WTC11 (cell line): ENCODE measurements around the gene MFAP3L. TPM values are rescaled to one million over a fixed set of nuclear protein-coding genes. Genes with fewer than 3 reads are reported as not detected.

Experiments used
- ATAC-seq: fragments of 200-7000 bp; cut with Tn5 transposase; 2 replicates; pipeline ENCODE4 v1.10.0; 2021; ENCODE audit warnings: mild to moderate bottlenecking, moderate library complexity
- CTCF ChIA-PET: fragments of 300-600 bp; sonication (Branson Sonifier 250); formaldehyde crosslinking; loops from one replicate; lab custom pipeline; 2021; ENCODE audit warnings: antibody characterized with exemption; lab: Charles Lee
- POLR2A ChIA-PET: fragments of 350-600 bp; sonication (Branson Sonifier 250); formaldehyde crosslinking; loops from one replicate; lab custom pipeline; 2021; ENCODE audit warnings: antibody characterized with exemption; lab: Charles Lee
- DNase-seq: peaks from one replicate; pipeline ENCODE4 v3.0.0; 2021; ENCODE audit warnings: low spot score
- H3K27ac Mint-ChIP-seq: 2 replicates; pipeline ENCODE4 v1.8.0; 2021; ENCODE audit warnings: mixed read lengths
- H3K27me3 Mint-ChIP-seq: 2 replicates; pipeline ENCODE4 v1.8.0; 2021; ENCODE audit warnings: low read depth, mild to moderate bottlenecking, moderate library complexity, mixed read lengths
- H3K36me3 Mint-ChIP-seq: 2 replicates; pipeline ENCODE4 v1.8.0; 2021; ENCODE audit warnings: mixed read lengths
- H3K4me1 Mint-ChIP-seq: 2 replicates; pipeline ENCODE4 v1.8.0; 2022; ENCODE audit warnings: mixed read lengths
- H3K4me3 Mint-ChIP-seq: 2 replicates; pipeline ENCODE4 v1.8.0; 2021; ENCODE audit warnings: mild to moderate bottlenecking, moderate library complexity, mixed read lengths
- H3K9me3 Mint-ChIP-seq: 2 replicates; pipeline ENCODE4 v1.8.0; 2021; ENCODE audit warnings: mixed read lengths
- AR ChIP-seq: fragments of 250-450 bp; sonication (Bioruptor Pico); IDR thresholded peaks from 2 replicates; pipeline ENCODE4 v1.9.0; 2021; ENCODE audit warnings: mild to moderate bottlenecking
- ARID4B ChIP-seq: sonication (generic); formaldehyde crosslinking; IDR thresholded peaks from 2 replicates; pipeline ENCODE4 v1.8.0; 2023; ENCODE audit warnings: missing genetic modification reagents, mild to moderate bottlenecking, borderline replicate concordance
- ATF2 ChIP-seq: sonication (generic); formaldehyde crosslinking; IDR thresholded peaks from 2 replicates; pipeline ENCODE4 v1.8.1; 2022; ENCODE audit warnings: low read depth, missing genetic modification reagents, borderline replicate concordance
- EMX1 ChIP-seq: fragments of 250-450 bp; sonication (Bioruptor Pico); IDR thresholded peaks from 2 replicates; pipeline ENCODE4 v1.8.0; 2021; ENCODE audit warnings: mild to moderate bottlenecking
- MLX ChIP-seq: sonication (generic); formaldehyde crosslinking; IDR thresholded peaks from 2 replicates; pipeline ENCODE4 v1.8.1; 2023; ENCODE audit warnings: mild to moderate bottlenecking, missing genetic modification reagents, moderate library complexity
- NR1H2 ChIP-seq: sonication (generic); formaldehyde crosslinking; IDR thresholded peaks from 2 replicates; pipeline ENCODE4 v1.9.0; 2021; ENCODE audit warnings: mild to moderate bottlenecking, moderate library complexity, missing genetic modification reagents
- NR3C1 ChIP-seq: sonication (generic); formaldehyde crosslinking; conservative IDR thresholded peaks from 2 replicates; pipeline ENCODE4 v1.8.1; 2023; ENCODE audit warnings: low read depth, mild to moderate bottlenecking, missing genetic modification reagents
- PREB ChIP-seq: sonication (generic); formaldehyde crosslinking; IDR thresholded peaks from 2 replicates; pipeline ENCODE4 v1.8.1; 2022; ENCODE audit warnings: mild to moderate bottlenecking, missing genetic modification reagents, moderate library complexity, borderline replicate concordance
- SMAD3 ChIP-seq: sonication (generic); formaldehyde crosslinking; IDR thresholded peaks from 2 replicates; pipeline ENCODE4 v1.8.0; 2022; ENCODE audit warnings: missing genetic modification reagents, mild to moderate bottlenecking, borderline replicate concordance
- SMAD4 ChIP-seq: sonication (generic); formaldehyde crosslinking; IDR thresholded peaks from 2 replicates; pipeline ENCODE4 v1.8.0; 2022; ENCODE audit warnings: mild to moderate bottlenecking, missing genetic modification reagents
- SOX15 ChIP-seq: fragments of 250-450 bp; sonication (Bioruptor Pico); IDR thresholded peaks from 2 replicates; pipeline ENCODE4 v1.9.0; 2021; ENCODE audit warnings: mild to moderate bottlenecking
- SP1 ChIP-seq: sonication (generic); formaldehyde crosslinking; conservative IDR thresholded peaks from 2 replicates; pipeline ENCODE4 v1.8.1; 2022; ENCODE audit warnings: missing genetic modification reagents
- USF1 ChIP-seq: sonication (generic); formaldehyde crosslinking; IDR thresholded peaks from 2 replicates; pipeline ENCODE4 v1.8.0; 2022; ENCODE audit warnings: mild to moderate bottlenecking, missing genetic modification reagents
- ZBTB43 ChIP-seq: sonication (generic); formaldehyde crosslinking; IDR thresholded peaks from 2 replicates; pipeline ENCODE4 v1.8.1; 2023; ENCODE audit warnings: mild to moderate bottlenecking, missing genetic modification reagents
- ZMAT4 ChIP-seq: fragments of 250-450 bp; sonication (Bioruptor Pico); IDR thresholded peaks from 2 replicates; pipeline ENCODE4 v1.9.0; 2021; ENCODE audit warnings: mild to moderate bottlenecking
- ZNF121 ChIP-seq: sonication (generic); formaldehyde crosslinking; IDR thresholded peaks from 2 replicates; pipeline ENCODE4 v1.8.0; 2023; ENCODE audit warnings: missing genetic modification reagents
- ZNF232 ChIP-seq: sonication (generic); formaldehyde crosslinking; IDR thresholded peaks from 2 replicates; pipeline ENCODE4 v1.8.0; 2022; ENCODE audit warnings: mild to moderate bottlenecking, missing genetic modification reagents
- ZNF317 ChIP-seq: sonication (generic); formaldehyde crosslinking; IDR thresholded peaks from 2 replicates; pipeline ENCODE4 v1.8.1; 2023; ENCODE audit warnings: low read depth, mild to moderate bottlenecking, moderate library complexity, missing genetic modification reagents, borderline replicate concordance
- ZNF396 ChIP-seq: fragments of 250-450 bp; sonication (Bioruptor Pico); IDR thresholded peaks from 2 replicates; pipeline ENCODE4 v1.8.0; 2021; ENCODE audit warnings: mild to moderate bottlenecking, moderate library complexity, borderline replicate concordance
- ZNF423 ChIP-seq: fragments of 250-450 bp; sonication (Bioruptor Pico); IDR thresholded peaks from 2 replicates; pipeline ENCODE4 v2.1.2; 2022; ENCODE audit warnings: mild to moderate bottlenecking, moderate library complexity
- total RNA-seq: library from RNA; stranded (reverse); gene quantifications from 3 replicates; pipeline ENCODE4 v1.2.3, GENCODE V29; 2021

MFAP3L gene
- total RNA-seq, 1 experiment from 2014 or later = 31.3 TPM

GRCh38 chr4:170059421-170059820 lies 33.2 kb upstream of the MFAP3L start (continued):
- no peak for TF ChIP-seq ZBTB43 (CRISPR knock-in tag)
- no peak for TF ChIP-seq PREB (CRISPR knock-in tag)
- no peak for TF ChIP-seq ZNF396 (CRISPR knock-in tag)
- TF ChIP-seq NR3C1 (CRISPR knock-in tag) = no peak
- TF ChIP-seq ZNF121 (CRISPR knock-in tag) = no peak
- TF ChIP-seq ZNF232 (CRISPR knock-in tag) = no peak
- TF ChIP-seq, all 79 proteins: peak for 0

GRCh38 chr4:170058826-170059225 lies 32.6 kb upstream of the MFAP3L start:
- ATAC-seq (no peak), DNase-seq (no peak)
- Mint-ChIP-seq H3K4me3 (no peak overlapping the region), H3K36me3 (peaks cover 10% of the 10 kb centered on the region), H3K27me3 (no peaks in the 10 kb centered on the region), H3K9me3 (no peaks in the 10 kb centered on the region), H3K27ac (no peak overlapping the region), H3K4me1 (peaks cover 15% of the 10 kb centered on the region)
- POLR2A ChIA-PET = no interaction called here
- TF ChIP-seq ZNF396 (CRISPR knock-in tag) = no peak
- no peak for TF ChIP-seq USF1 (CRISPR knock-in tag)
- CTCF ChIA-PET = no interaction called here

GRCh38 chr4:170057866-170058265 lies 31.7 kb upstream of the MFAP3L start:
- H3K36me3 Mint-ChIP-seq = peaks cover 7% of the 10 kb centered on the region
- no peaks in the 10 kb centered on the region for H3K9me3 Mint-ChIP-seq
- TF ChIP-seq SMAD4 (CRISPR knock-in tag) (no peak), ZMAT4 (CRISPR knock-in tag) (no peak), EMX1 (no peak), ATF2 (no peak), ARID4B (CRISPR knock-in tag) (no peak), ZNF423 (CRISPR knock-in tag) (no peak), SMAD3 (CRISPR knock-in tag) (no peak), MLX (CRISPR knock-in tag) (no peak), SOX15 (no peak), SP1 (CRISPR knock-in tag) (no peak), NR1H2 (CRISPR knock-in tag) (no peak), ZNF317 (no peak), AR (no peak)
- POLR2A ChIA-PET = no interaction called here
- CTCF ChIA-PET = no interaction called here
- no peak overlapping the region for H3K27ac Mint-ChIP-seq
- H3K4me1 Mint-ChIP-seq = peaks cover 20% of the 10 kb centered on the region
- H3K27me3 Mint-ChIP-seq = no peaks in the 10 kb centered on the region
- ATAC-seq (peak; percentile 36; the same call in 1 of the 2 replicates), DNase-seq (no peak)
- H3K4me3 Mint-ChIP-seq = no peak overlapping the region
